ENCODE data around the gene DYNC1H1.

Gene DYNC1H1

GRCh38 chr14:101962503-101962874 lies 1.9 kb upstream of the DYNC1H1 start:
- H3K4me3 ChIP-seq (ENCODE audit: low read depth, low read length) = no peak overlapping the region
- TF ChIP-seq, protein P1, sequence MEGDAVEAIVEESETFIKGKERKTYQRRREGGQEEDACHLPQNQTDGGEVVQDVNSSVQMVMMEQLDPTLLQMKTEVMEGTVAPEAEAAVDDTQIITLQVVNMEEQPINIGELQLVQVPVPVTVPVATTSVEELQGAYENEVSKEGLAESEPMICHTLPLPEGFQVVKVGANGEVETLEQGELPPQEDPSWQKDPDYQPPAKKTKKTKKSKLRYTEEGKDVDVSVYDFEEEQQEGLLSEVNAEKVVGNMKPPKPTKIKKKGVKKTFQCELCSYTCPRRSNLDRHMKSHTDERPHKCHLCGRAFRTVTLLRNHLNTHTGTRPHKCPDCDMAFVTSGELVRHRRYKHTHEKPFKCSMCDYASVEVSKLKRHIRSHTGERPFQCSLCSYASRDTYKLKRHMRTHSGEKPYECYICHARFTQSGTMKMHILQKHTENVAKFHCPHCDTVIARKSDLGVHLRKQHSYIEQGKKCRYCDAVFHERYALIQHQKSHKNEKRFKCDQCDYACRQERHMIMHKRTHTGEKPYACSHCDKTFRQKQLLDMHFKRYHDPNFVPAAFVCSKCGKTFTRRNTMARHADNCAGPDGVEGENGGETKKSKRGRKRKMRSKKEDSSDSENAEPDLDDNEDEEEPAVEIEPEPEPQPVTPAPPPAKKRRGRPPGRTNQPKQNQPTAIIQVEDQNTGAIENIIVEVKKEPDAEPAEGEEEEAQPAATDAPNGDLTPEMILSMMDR (IDR thresholded peaks at IDR 0.05; ENCODE audit: control insufficient read depth, extremely low read depth, insufficient read depth) = no peak

DNA sequence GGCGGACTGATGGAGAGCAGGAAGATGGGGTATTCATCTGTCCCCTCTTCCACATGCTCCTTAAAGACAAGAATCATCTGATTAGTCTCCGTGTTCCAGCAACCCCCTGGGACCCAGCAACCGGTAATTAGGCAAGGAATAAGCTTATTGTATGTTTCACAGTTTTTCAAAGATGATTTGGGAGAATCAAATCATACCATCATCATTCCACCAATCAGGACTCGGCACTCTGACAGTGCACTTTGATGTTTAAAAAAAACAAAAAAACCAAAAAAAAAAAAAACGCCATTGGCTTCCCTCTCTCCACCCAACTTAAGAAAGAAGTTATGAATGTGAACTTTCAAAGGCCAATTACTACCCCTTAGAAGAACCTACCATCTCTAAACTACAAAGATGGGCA lies 1.3 kb upstream of the DYNC1H1 start:
- TF ChIP-seq, protein P1 (IDR thresholded peaks at IDR 0.05; ENCODE audit: control insufficient read depth, extremely low read depth, insufficient read depth) = no peak
- DNase-seq (ENCODE audit: low read depth) = no peak
- H3K4me3 ChIP-seq (ENCODE audit: low read depth, low read length) = no peak overlapping the region

More at GRCh38 chr14:101962503-101962874, 1.9 kb upstream of the DYNC1H1 start:
- DNase-seq (ENCODE audit: low read depth) = no peak

DNA sequence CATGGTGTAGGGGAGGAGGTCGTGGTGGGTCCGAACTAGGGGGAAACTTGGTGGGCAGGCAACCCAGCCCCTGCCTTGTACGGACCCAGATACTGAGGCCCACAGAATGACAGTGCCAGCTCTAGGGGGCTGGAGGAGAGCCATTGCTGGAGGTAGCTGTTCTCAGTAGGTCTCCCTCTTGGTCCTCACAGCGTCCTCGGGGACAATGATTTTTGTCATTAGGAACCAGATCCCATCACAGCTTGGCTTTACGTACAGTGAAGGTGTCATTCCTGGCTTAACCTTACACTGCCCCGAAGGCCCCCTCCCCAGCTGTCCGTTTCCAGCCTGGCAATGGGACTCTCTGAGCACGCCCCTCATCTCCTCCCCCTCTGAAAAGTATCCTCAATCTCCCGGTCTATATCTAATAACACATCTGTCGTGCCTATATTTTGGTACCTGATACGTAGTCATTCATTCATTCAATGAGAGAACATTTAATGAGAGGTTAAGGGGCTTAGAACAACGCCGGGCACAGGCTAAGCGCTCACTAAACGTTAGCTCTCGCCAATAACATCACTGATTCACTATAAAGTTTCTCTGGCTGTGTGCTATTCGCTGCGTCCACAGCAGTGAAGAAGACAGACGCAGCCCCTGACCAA lies 597 bp upstream of the DYNC1H1 start:
- no peak for DNase-seq (ENCODE audit: low read depth)
- TF ChIP-seq, protein P1 (IDR thresholded peaks at IDR 0.05; ENCODE audit: control insufficient read depth, extremely low read depth, insufficient read depth) = no peak
- H3K4me3 ChIP-seq (ENCODE audit: low read depth, low read length) = no peak overlapping the region

DNA sequence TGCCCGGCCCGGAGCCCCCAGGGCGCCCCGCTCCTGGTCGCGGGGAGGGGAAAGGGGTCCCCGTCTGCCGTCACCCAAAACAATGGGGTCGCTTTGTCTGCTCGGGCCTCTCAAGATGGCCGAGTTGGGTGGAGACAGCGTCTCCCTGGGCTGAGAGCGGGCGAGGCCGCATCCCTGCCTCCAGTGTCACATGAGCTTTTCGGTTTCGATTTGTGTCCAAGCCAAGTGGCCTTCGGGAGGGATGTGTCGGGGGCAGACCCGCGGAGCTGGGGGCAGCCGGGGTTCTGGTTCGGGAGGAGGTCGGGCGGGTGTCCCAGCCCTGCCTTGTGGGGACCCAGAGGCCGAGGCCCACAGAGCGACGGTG lies 790 bp downstream of the DYNC1H1 start:
- H3K4me3 ChIP-seq (ENCODE audit: low read depth, low read length) = peak overlapping the region; percentile 93
- TF ChIP-seq, protein P1 (IDR thresholded peaks at IDR 0.05; ENCODE audit: control insufficient read depth, extremely low read depth, insufficient read depth) = no peak
- DNase-seq (ENCODE audit: low read depth) = no peak

- H3K4me3 ChIP-seq (ENCODE audit: low read depth, low read length) = peak overlapping the region; percentile 93
- TF ChIP-seq, protein P1 (IDR thresholded peaks at IDR 0.05; ENCODE audit: control insufficient read depth, extremely low read depth, insufficient read depth) = no peak
- no peak for DNase-seq (ENCODE audit: low read depth)
Measured at GRCh38 chr14:101965770-101966722, 1.7 kb downstream of the DYNC1H1 start.

- TF ChIP-seq, protein P1 (IDR thresholded peaks at IDR 0.05; ENCODE audit: control insufficient read depth, extremely low read depth, insufficient read depth) = no peak
- no peak for DNase-seq (ENCODE audit: low read depth)
- H3K4me3 ChIP-seq (ENCODE audit: low read depth, low read length) = no peak overlapping the region
Measured at GRCh38 chr14:101966742-101967141, 2.4 kb downstream of the DYNC1H1 start.
